Endodermal cell (in vitro differentiated cells): ENCODE data around the gene TEX14. TPM values are rescaled to one million over a fixed set of nuclear protein-coding genes. Genes with fewer than 3 reads are reported as not detected.

Experiments
- DNase-seq: peaks from one replicate; pipeline ENCODE4 v3.0.0-alpha.2; 2017
- H3K27ac ChIP-seq: 2 replicates; pipeline ENCODE4 v1.5.1; 2013; ENCODE audit warnings: mild to moderate bottlenecking, low read depth, low read length, moderate library complexity
- H3K27me3 ChIP-seq: 2 replicates; pipeline ENCODE4 v1.6.1; 2013; ENCODE audit warnings: mild to moderate bottlenecking, low read length, moderate library complexity; ENCODE audit not compliant: insufficient read depth, control insufficient read depth, poor library complexity, severe bottlenecking
- H3K36me3 ChIP-seq: 2 replicates; pipeline ENCODE4 v1.7.0; 2013; ENCODE audit warnings: mild to moderate bottlenecking, low read length, moderate library complexity; ENCODE audit not compliant: control insufficient read depth, insufficient read depth
- H3K4me1 ChIP-seq: one replicate; pipeline ENCODE4 v1.7.0; 2013; ENCODE audit warnings: low read length; ENCODE audit not compliant: control insufficient read depth, insufficient read depth
- H3K4me3 ChIP-seq: 2 replicates; pipeline ENCODE4 v1.5.1; 2013; ENCODE audit warnings: mild to moderate bottlenecking, low read length, moderate library complexity
- H3K9ac ChIP-seq: 2 replicates; pipeline ENCODE4 v1.6.1; 2013; ENCODE audit warnings: mild to moderate bottlenecking, low read length, moderate library complexity; ENCODE audit not compliant: poor library complexity, severe bottlenecking; ENCODE audit errors: extremely low read depth
- H3K9me3 ChIP-seq: 2 replicates; pipeline ENCODE4 v1.6.1; 2013; ENCODE audit warnings: mild to moderate bottlenecking, low read length, moderate library complexity; ENCODE audit not compliant: control insufficient read depth
- H3K27ac Mint-ChIP-seq: 2 replicates; pipeline ENCODE4 v1.8.0; 2020; ENCODE audit warnings: mixed read lengths
- H3K27me3 Mint-ChIP-seq: 2 replicates; pipeline ENCODE4 v1.8.0; 2021; ENCODE audit warnings: mild to moderate bottlenecking, mixed read lengths; ENCODE audit not compliant: insufficient read depth
- H3K36me3 Mint-ChIP-seq: 2 replicates; pipeline ENCODE4 v1.8.0; 2020; ENCODE audit warnings: low read depth, mixed read lengths
- H3K4me1 Mint-ChIP-seq: 2 replicates; pipeline ENCODE4 v1.8.0; 2020; ENCODE audit warnings: mixed read lengths
- H3K4me3 Mint-ChIP-seq: 2 replicates; pipeline ENCODE4 v1.8.0; 2020; ENCODE audit warnings: mild to moderate bottlenecking, moderate library complexity, mixed read lengths
- H3K9me3 Mint-ChIP-seq: 2 replicates; pipeline ENCODE4 v1.8.0; 2020; ENCODE audit warnings: mild to moderate bottlenecking, mixed read lengths
- CTCF ChIP-seq: fragments of 200-600 bp; sonication (generic); conservative IDR thresholded peaks from 2 replicates; pipeline ENCODE4 v1.5.0; 2021; ENCODE audit warnings: antibody characterized with exemption, mild to moderate bottlenecking
- WGBS, 2 experiments: methylation state at CpG; one replicate each; pipeline versions ENCODE4 v1.1.5 to v1.1.7; 2013; ENCODE audit warnings: missing lambda C conversion rate in 2 of 2, mixed read lengths in 1 of 2; ENCODE audit not compliant: insufficient coverage in 1 of 2, insufficient read length in 1 of 2; 5-methylcytosine and 5-hydroxymethylcytosine counted together
- total RNA-seq, 2 donors: library from RNA; stranded (reverse); fragmentation: NEBNext Ultra II Directional in 1 of 2; extraction: Animal tissue kit (Norgen Biotek cat#: 25700) in 1 of 2; gene quantifications; 2 replicates in 1 of 2; 3 replicates in 1 of 2; pipeline ENCODE4 v1.2.1, GENCODE V29; 2021

The TEX14 gene
- total RNA-seq, 2 donors from 2014 or later: 0.09 to 0.18 TPM

- Mint-ChIP-seq H3K36me3 (no peaks in the 10 kb centered on the region), H3K4me1 (peaks cover 20% of the 10 kb centered on the region), H3K4me3 (no peak overlapping the region), H3K27ac (no peak overlapping the region), H3K27me3 (peaks cover 36% of the 10 kb centered on the region), H3K9me3 (no peaks in the 10 kb centered on the region)
- Histone ChIP-seq H3K36me3 (no peaks in the 10 kb centered on the region), H3K4me1 (peaks cover 6% of the 10 kb centered on the region), H3K27me3 (peaks cover 25% of the 10 kb centered on the region), H3K4me3 (no peak overlapping the region), H3K9me3 (no peaks in the 10 kb centered on the region), H3K27ac (no peak overlapping the region), H3K9ac (no peak overlapping the region)
- peak; percentile 74 for DNase-seq
- TF ChIP-seq CTCF: no peak
- 66% methylated on average over 3 of the region's 3 CpGs; no CpG with 5 or more reads in 1 of the 2 experiments for WGBS, 2 experiments
Measured at GRCh38 chr17:58527949-58528348, 163.9 kb downstream of the TEX14 start.

GRCh38 chr17:58527306-58527705 lies 164.5 kb downstream of the TEX14 start:
- Histone ChIP-seq H3K27ac (no peak overlapping the region), H3K9me3 (no peaks in the 10 kb centered on the region), H3K27me3 (peaks cover 19% of the 10 kb centered on the region), H3K9ac (no peak overlapping the region), H3K4me3 (no peak overlapping the region), H3K36me3 (no peaks in the 10 kb centered on the region), H3K4me1 (peaks cover 6% of the 10 kb centered on the region)
- Mint-ChIP-seq H3K27ac (no peak overlapping the region), H3K9me3 (no peaks in the 10 kb centered on the region), H3K4me1 (peaks cover 17% of the 10 kb centered on the region), H3K27me3 (peaks cover 29% of the 10 kb centered on the region), H3K4me3 (no peak overlapping the region), H3K36me3 (no peaks in the 10 kb centered on the region)
- WGBS, 2 experiments: 95 to 100% methylated on average over 1 to 2 of the region's 2 CpGs
- peak; percentile 54 for TF ChIP-seq CTCF
- DNase-seq: no peak

GRCh38 chr17:58525239-58525638 lies 166.6 kb downstream of the TEX14 start:
- no peak overlapping the region for H3K27ac Mint-ChIP-seq
- no peak overlapping the region for H3K27ac ChIP-seq
- no peak overlapping the region for H3K4me3 Mint-ChIP-seq
- peak; percentile 71 for DNase-seq
- WGBS, 2 experiments: 68 to 100% methylated on average over 1 to 3 of the region's 3 CpGs
- H3K9ac ChIP-seq: no peak overlapping the region
- peaks cover 6% of the 10 kb centered on the region for H3K4me1 ChIP-seq
- no peaks in the 10 kb centered on the region for H3K36me3 ChIP-seq
- no peak for TF ChIP-seq CTCF
- peaks cover 14% of the 10 kb centered on the region for H3K27me3 Mint-ChIP-seq
- H3K9me3 ChIP-seq: no peaks in the 10 kb centered on the region
- H3K9me3 Mint-ChIP-seq: no peaks in the 10 kb centered on the region
- H3K4me1 Mint-ChIP-seq: peaks cover 15% of the 10 kb centered on the region
- H3K27me3 ChIP-seq: peaks cover 2% of the 10 kb centered on the region
- no peaks in the 10 kb centered on the region for H3K36me3 Mint-ChIP-seq
- no peak overlapping the region for H3K4me3 ChIP-seq
